Fibroblast of lung (primary cell): ENCODE measurements around the gene CCDC174. TPM values are rescaled to one million over a fixed set of nuclear protein-coding genes. Genes with fewer than 3 reads are reported as not detected.

Experiments used
- DNase-seq, 2 donors: peaks; one replicate each; pipeline versions ENCODE4 v3.0.0 to v3.0.0-alpha.2; 2010; ENCODE audit warnings: low read depth in 2 of 2
- H2AFZ ChIP-seq: 2 replicates; pipeline ENCODE4 v1.5.1; 2012; ENCODE audit warnings: low read length, control low read depth, inconsistent platforms
- H3K27ac ChIP-seq: 2 replicates; pipeline ENCODE4 v1.5.1; 2011; ENCODE audit warnings: low read length, control low read depth; ENCODE audit not compliant: insufficient read depth
- H3K27me3 ChIP-seq: 2 replicates; pipeline ENCODE4 v1.5.1; 2011; ENCODE audit warnings: mild to moderate bottlenecking, low read length; ENCODE audit not compliant: control insufficient read depth, insufficient read depth
- H3K36me3 ChIP-seq: 2 replicates; pipeline ENCODE4 v1.5.1; 2011; ENCODE audit warnings: low read length; ENCODE audit not compliant: control insufficient read depth, insufficient read depth
- H3K4me1 ChIP-seq: 2 replicates; pipeline ENCODE4 v1.5.1; 2011; ENCODE audit warnings: low read length; ENCODE audit not compliant: control insufficient read depth, insufficient read depth; ENCODE audit errors: extremely low read depth
- H3K4me2 ChIP-seq: 2 replicates; pipeline ENCODE4 v1.5.1; 2011; ENCODE audit warnings: low read length, control low read depth; ENCODE audit not compliant: insufficient read depth; ENCODE audit errors: extremely low read depth
- H3K4me3 ChIP-seq, 4 experiments: fragments of 200-600 bp in 1 of 4; sonication (generic) in 1 of 4; replicated peaks in 1 of 4; 2 replicates each; pipeline ENCODE4 v1.5.1; 2011 to 2016; ENCODE audit warnings: low read length in 4 of 4, low read depth in 3 of 4, mild to moderate bottlenecking in 3 of 4, control low read depth in 2 of 4, inconsistent platforms in 1 of 4, mixed read lengths in 1 of 4; ENCODE audit not compliant: insufficient read depth in 1 of 4; ENCODE audit errors: control extremely low read depth in 1 of 4
- H3K79me2 ChIP-seq: 2 replicates; pipeline ENCODE4 v1.5.1; 2012; ENCODE audit warnings: mild to moderate bottlenecking, low read length, inconsistent platforms; ENCODE audit not compliant: control insufficient read depth, insufficient read depth
- H3K9ac ChIP-seq: 2 replicates; pipeline ENCODE4 v1.5.1; 2011; ENCODE audit warnings: mild to moderate bottlenecking, low read length, control low read depth; ENCODE audit not compliant: insufficient read depth
- H3K9me3 ChIP-seq: 2 replicates; pipeline ENCODE4 v1.5.1; 2012; ENCODE audit warnings: low read depth, low read length; ENCODE audit not compliant: control insufficient read depth, insufficient read depth
- H4K20me1 ChIP-seq: 2 replicates; pipeline ENCODE4 v1.5.1; 2011; ENCODE audit warnings: low read length; ENCODE audit not compliant: control insufficient read depth, insufficient read depth; ENCODE audit errors: extremely low read depth
- EZH2 ChIP-seq: IDR thresholded peaks from 2 replicates; pipeline ENCODE4 v1.5.1; 2012; ENCODE audit warnings: low read length, control low read depth, mild to moderate bottlenecking; ENCODE audit errors: missing control alignments
- polyA plus RNA-seq, 2 donors: library from polyadenylated mRNA; depleted of rRNA in 1 of 2; stranded (reverse) in 1 of 2; unstranded in 1 of 2; fragments of >200 nt; gene quantifications; 2 replicates each; pipeline ENCODE4 v1.2.1, GENCODE V29; 2011 to 2012; ENCODE audit warnings: missing spikeins in 1 of 2
- total RNA-seq: library from RNA; depleted of rRNA; stranded (reverse); fragments of >200 nt; gene quantifications from 2 replicates; pipeline ENCODE4 v1.2.1, GENCODE V29; 2014
- TF ChIP-seq, protein P1 (sequence below), 2 donors: IDR thresholded peaks in 1 of 2; conservative IDR thresholded peaks in 1 of 2; 1 replicate in 1 of 2; 2 replicates in 1 of 2; pipeline ENCODE4 v1.5.1; 2011 to 2012; ENCODE audit warnings: low read length in 2 of 2, control low read depth in 1 of 2, inconsistent platforms in 1 of 2, low read depth in 1 of 2, mild to moderate bottlenecking in 1 of 2

CCDC174 gene
- total and polyA plus RNA-seq, 2 donors (not counting 1 experiment from before 2014, with no cell fraction given): 12.7 to 14.4 TPM

GRCh38 chr3:14698601-14699244 is 47.2 kb downstream of the CCDC174 start:
- H3K4me2 ChIP-seq: no peak overlapping the region
- TF ChIP-seq, protein P1, sequence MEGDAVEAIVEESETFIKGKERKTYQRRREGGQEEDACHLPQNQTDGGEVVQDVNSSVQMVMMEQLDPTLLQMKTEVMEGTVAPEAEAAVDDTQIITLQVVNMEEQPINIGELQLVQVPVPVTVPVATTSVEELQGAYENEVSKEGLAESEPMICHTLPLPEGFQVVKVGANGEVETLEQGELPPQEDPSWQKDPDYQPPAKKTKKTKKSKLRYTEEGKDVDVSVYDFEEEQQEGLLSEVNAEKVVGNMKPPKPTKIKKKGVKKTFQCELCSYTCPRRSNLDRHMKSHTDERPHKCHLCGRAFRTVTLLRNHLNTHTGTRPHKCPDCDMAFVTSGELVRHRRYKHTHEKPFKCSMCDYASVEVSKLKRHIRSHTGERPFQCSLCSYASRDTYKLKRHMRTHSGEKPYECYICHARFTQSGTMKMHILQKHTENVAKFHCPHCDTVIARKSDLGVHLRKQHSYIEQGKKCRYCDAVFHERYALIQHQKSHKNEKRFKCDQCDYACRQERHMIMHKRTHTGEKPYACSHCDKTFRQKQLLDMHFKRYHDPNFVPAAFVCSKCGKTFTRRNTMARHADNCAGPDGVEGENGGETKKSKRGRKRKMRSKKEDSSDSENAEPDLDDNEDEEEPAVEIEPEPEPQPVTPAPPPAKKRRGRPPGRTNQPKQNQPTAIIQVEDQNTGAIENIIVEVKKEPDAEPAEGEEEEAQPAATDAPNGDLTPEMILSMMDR (conservative IDR thresholded peaks at IDR 0.05 in 1 of 2, IDR thresholded peaks at IDR 0.05 in 1 of 2; ENCODE audit: low read depth in 1 of 2, low read length in 2 of 2): no peak
- no peak for TF ChIP-seq EZH2
- H3K27ac ChIP-seq: no peak overlapping the region
- H2AFZ ChIP-seq: no peak overlapping the region
- H3K36me3 ChIP-seq: no peaks in the 10 kb centered on the region
- DNase-seq: no peak
- no peaks in the 10 kb centered on the region for H3K79me2 ChIP-seq
- no peaks in the 10 kb centered on the region for H3K4me1 ChIP-seq
- no peak overlapping the region for H3K9ac ChIP-seq
- no peaks in the 10 kb centered on the region for H3K27me3 ChIP-seq
- no peak overlapping the region for H3K4me3 ChIP-seq
- H3K9me3 ChIP-seq: no peaks in the 10 kb centered on the region
- no peaks in the 10 kb centered on the region for H4K20me1 ChIP-seq

DNA sequence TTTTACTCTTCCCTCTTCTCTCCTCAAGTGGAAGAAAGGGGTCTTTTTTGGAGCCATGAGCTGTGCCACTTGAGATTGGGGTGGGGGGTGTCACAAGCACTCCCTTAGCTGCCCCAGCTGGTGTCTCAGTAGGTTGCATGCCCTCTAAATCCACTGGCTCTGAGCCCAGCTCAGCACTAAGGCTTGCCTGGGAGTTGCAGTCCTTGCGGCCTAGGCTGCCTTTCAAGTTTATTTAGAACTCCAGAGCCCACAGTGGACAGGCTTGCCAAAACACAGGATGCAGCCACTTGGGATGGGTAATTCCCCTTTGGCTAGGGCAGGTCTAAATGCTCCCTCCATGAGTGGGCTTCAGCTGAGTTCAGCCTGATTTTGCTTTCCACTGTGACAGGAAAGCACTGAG is 48.1 kb downstream of the CCDC174 start:
- Histone ChIP-seq H3K9ac (no peak overlapping the region), H2AFZ (no peak overlapping the region), H3K9me3 (no peaks in the 10 kb centered on the region), H3K27me3 (no peaks in the 10 kb centered on the region), H3K4me3 (no peak overlapping the region), H3K4me2 (no peak overlapping the region), H3K36me3 (no peaks in the 10 kb centered on the region), H4K20me1 (no peaks in the 10 kb centered on the region), H3K27ac (no peak overlapping the region), H3K4me1 (no peaks in the 10 kb centered on the region), H3K79me2 (no peaks in the 10 kb centered on the region)
- no peak for DNase-seq
- TF ChIP-seq EZH2: no peak
- TF ChIP-seq, protein P1 (conservative IDR thresholded peaks at IDR 0.05 in 1 of 2, IDR thresholded peaks at IDR 0.05 in 1 of 2; ENCODE audit: low read depth in 1 of 2, low read length in 2 of 2): no peak

GRCh38 chr3:14700891-14701290 is 49.3 kb downstream of the CCDC174 start:
- Histone ChIP-seq H4K20me1 (no peaks in the 10 kb centered on the region), H3K27me3 (no peaks in the 10 kb centered on the region), H3K4me3 (no peak overlapping the region), H3K4me2 (no peak overlapping the region), H3K27ac (no peak overlapping the region), H3K79me2 (no peaks in the 10 kb centered on the region), H3K9me3 (no peaks in the 10 kb centered on the region), H3K9ac (no peak overlapping the region), H3K36me3 (no peaks in the 10 kb centered on the region), H3K4me1 (no peaks in the 10 kb centered on the region), H2AFZ (no peak overlapping the region)
- DNase-seq: no peak
- TF ChIP-seq, protein P1 (conservative IDR thresholded peaks at IDR 0.05 in 1 of 2, IDR thresholded peaks at IDR 0.05 in 1 of 2; ENCODE audit: low read depth in 1 of 2, low read length in 2 of 2): no peak
- no peak for TF ChIP-seq EZH2
